GM12864 (cell line): Measurements from ENCODE around the gene BAK1.

Experiments
- DNase-seq: peaks from one replicate; pipeline ENCODE4 v3.0.0-alpha.2; 2011; ENCODE audit warnings: low read depth
- H3K4me3 ChIP-seq: 2 replicates; pipeline ENCODE4 v1.5.1; 2011; ENCODE audit warnings: mild to moderate bottlenecking, low read depth, low read length, control low read depth
- TF ChIP-seq, protein P1 (sequence below): IDR thresholded peaks from 2 replicates; pipeline ENCODE4 v1.5.1; 2011; ENCODE audit warnings: low read depth, mild to moderate bottlenecking, moderate library complexity, low read length, control low read depth, inconsistent platforms; ENCODE audit errors: missing control alignments

Gene BAK1

DNA sequence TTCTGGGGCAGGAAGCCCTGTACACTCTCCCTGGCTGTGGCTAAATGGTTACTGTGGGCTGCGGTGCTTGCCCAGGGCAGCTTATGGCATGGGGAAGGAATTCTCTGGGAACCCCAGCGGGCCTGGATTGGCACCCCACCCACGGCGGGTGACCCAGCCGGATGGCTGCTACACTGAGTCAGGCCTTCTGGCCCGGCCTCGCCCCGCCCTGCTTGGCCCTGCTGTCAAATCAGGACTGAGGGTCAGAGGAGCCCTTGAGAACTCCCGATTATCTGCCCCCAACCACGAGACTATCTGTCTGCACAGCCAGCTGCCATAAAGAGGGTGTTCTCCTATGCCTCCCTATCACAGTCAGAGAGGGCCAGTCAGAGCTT is 33.7 kb upstream of the BAK1 start:
- TF ChIP-seq, protein P1, sequence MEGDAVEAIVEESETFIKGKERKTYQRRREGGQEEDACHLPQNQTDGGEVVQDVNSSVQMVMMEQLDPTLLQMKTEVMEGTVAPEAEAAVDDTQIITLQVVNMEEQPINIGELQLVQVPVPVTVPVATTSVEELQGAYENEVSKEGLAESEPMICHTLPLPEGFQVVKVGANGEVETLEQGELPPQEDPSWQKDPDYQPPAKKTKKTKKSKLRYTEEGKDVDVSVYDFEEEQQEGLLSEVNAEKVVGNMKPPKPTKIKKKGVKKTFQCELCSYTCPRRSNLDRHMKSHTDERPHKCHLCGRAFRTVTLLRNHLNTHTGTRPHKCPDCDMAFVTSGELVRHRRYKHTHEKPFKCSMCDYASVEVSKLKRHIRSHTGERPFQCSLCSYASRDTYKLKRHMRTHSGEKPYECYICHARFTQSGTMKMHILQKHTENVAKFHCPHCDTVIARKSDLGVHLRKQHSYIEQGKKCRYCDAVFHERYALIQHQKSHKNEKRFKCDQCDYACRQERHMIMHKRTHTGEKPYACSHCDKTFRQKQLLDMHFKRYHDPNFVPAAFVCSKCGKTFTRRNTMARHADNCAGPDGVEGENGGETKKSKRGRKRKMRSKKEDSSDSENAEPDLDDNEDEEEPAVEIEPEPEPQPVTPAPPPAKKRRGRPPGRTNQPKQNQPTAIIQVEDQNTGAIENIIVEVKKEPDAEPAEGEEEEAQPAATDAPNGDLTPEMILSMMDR, result no peak
- no peak for DNase-seq

DNA sequence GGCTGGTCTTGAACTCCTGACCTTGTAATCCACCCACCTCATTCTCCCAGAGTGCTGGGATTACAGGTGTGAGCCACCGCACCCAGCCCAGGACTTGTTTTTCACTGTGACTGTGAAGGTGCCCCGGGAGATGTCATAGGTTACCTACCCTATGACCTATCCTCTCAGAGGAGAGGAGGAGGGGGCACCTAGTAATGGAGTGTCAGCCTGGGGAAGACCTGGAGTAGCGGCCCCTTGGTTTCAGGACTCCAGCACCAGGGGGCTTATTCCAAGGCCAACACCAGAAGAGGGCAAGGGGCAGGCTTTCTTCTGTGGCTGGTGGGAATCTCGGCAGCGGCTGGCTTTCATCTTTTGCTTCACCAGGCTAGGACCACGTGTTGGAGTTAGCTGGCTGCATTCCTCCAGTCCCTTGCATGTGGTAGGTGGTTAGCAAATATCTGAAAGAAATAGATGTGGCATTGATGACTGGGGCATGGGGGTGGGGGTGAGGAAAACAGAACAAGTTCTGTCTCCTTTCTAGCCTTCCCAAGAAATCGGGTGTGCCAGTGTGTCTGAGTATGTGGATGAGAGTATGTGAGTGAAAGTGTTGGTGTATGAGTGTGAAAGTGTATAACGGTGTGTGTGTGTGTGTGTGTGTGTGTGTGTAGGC is 33.2 kb upstream of the BAK1 start:
- no peak for DNase-seq
- TF ChIP-seq, protein P1, result no peak
- no peak overlapping the region for H3K4me3 ChIP-seq

More for the DNA sequence above, 33.7 kb upstream of the BAK1 start:
- H3K4me3 ChIP-seq, result no peak overlapping the region

DNA sequence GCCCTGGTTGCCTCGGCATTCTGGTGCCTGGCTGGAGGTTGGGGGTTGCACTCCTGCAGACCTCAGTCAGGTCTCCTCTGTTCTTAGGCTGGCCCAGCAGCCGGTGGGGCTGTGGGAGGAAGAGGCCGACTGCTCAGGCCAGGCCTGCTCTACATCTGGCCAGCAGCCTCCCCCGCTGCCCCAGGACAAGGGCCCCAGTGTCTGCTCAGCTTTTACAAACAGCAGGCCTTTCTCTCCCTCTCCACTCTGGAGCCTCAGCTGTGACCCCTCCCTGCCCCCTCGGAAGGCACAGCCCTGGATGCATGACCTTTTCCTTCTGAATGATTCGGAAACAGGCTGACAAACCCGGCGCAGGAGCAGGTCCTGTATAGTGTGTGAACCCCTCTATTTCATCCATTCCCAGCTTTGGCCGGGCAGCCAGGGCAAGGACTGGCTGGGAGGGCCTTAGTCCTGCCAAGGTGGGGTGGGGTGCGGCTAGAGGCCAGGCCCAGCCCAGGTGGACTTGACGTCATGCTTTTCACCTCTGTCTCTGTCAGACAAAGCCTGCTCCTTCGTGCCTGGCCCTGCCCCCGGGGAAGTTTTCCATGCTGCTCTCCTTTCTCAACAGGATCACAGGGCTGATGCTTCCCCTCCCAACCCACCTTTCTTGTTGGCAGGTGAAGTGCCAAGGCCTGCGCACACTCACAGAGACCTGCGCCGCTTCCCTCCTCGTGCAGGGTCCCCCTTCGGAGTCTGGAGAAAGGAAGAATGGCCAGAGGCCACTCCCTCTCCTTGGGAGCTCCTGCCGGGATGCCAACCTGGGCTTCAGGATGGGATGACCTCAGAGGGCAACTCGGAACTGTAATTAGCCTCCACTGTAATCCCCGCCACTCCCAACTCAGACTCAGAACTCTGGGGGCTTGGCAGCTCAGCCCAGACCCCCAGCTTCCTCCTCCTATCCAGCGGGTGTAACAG is 31.0 kb upstream of the BAK1 start:
- DNase-seq, result no peak
- H3K4me3 ChIP-seq, result no peak overlapping the region
- TF ChIP-seq, protein P1, result no peak

DNA sequence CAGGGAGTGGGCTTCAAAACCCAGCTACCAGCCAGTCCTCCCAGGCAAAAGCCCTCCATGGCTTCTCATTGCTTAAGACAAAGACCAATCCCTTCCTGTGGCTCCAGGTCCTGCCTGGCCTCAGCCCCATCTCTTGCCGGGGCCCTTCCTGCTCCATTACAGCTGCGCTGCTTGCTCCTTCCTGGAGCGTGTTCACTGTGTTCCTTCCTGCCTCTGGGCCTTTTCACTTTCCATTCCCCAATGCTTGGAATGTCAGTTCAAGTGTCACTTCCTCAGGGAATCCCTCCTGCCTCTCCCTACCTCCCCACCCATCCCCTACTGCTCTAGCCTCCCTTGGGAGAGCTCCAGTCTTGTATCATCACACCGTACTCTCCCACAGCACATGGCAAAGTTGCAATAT is 30.0 kb upstream of the BAK1 start:
- no peak overlapping the region for H3K4me3 ChIP-seq
- DNase-seq, result no peak
- TF ChIP-seq, protein P1, result no peak

DNA sequence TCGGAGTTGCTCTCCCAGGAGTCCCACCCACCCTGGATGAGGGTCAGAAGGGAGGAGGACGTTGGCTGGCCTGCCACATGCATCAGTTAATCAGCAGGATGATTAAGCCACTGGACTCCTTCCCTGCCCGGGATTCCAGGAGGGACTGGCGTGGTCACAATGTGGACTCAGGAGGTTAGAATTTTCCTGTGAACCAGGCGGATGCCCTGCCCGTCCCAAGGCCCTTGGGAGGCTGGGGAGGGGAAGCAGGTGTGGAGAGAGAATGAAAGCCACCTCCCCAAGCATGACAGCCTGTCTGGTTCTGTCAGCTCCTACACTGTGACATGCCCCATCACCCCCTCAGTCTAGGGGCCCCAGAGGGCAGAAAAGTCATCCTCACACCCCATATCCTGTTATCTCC is 29.5 kb upstream of the BAK1 start:
- DNase-seq, result no peak
- TF ChIP-seq, protein P1, result no peak
- no peak overlapping the region for H3K4me3 ChIP-seq

DNA sequence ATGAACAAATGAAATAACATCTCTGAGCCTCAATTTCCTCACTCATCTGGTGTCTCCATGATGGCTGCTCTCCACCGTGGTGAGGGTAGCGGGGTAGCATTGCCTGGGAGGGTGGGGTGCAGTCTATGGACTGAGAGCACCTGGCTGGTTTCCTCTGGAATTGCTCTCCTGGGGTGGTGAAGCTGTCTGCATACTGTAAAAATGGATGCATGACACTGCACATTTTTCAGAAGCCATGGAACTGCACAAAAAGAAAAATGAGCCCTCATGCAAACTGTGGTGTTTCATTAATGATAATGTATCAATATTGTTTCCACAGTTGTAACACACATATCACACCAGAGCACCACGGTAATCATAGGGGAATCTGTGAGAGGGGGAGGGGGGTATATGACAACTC is 28.9 kb upstream of the BAK1 start:
- no peak overlapping the region for H3K4me3 ChIP-seq
- TF ChIP-seq, protein P1, result no peak
- DNase-seq, result no peak
